Stimulated activated CD4-positive, alpha-beta T cell treated with anti-CD3 and anti-CD28 coated beads, TNF-alpha, amount 100 ng/mL, for 48 hours (primary cell): ENCODE measurements around the gene POLR2E.

Experiments used
- DNase-seq, 3 donors: peaks; one replicate each; pipeline ENCODE4 v3.0.0-alpha.2; 2020; ENCODE audit warnings: low read depth in 3 of 3

Gene POLR2E

GRCh38 chr19:1065606-1066109 is 29.5 kb downstream of the POLR2E start:
- no peak for DNase-seq

- no peak for DNase-seq
Measured at GRCh38 chr19:1064661-1065605, 30.2 kb downstream of the POLR2E start.

GRCh38 chr19:1063909-1064660 is 31.1 kb downstream of the POLR2E start:
- no peak for DNase-seq

GRCh38 chr19:1063030-1063908 is 31.9 kb downstream of the POLR2E start:
- peak in 1 of 3 donors; percentile 80 for DNase-seq

- peak in 1 of 3 donors; percentile 61 for DNase-seq
Measured at GRCh38 chr19:1062387-1063029, 32.7 kb downstream of the POLR2E start.

- no peak for DNase-seq
Measured at GRCh38 chr19:1061987-1062386, 33.2 kb downstream of the POLR2E start.

- no peak for DNase-seq
Measured at GRCh38 chr19:1060689-1061088, 34.5 kb downstream of the POLR2E start.

GRCh38 chr19:1058112-1058511 is 37.1 kb downstream of the POLR2E start:
- no peak for DNase-seq

- DNase-seq, result no peak
Measured at GRCh38 chr19:1057176-1057855, 37.9 kb downstream of the POLR2E start.

GRCh38 chr19:1055886-1056620 is 39.1 kb downstream of the POLR2E start:
- DNase-seq, result no peak

- DNase-seq, result no peak
Measured at GRCh38 chr19:1055028-1055425, 40.1 kb downstream of the POLR2E start.

- DNase-seq, result no peak
Measured at GRCh38 chr19:1054102-1055027, 40.8 kb downstream of the POLR2E start.

- DNase-seq, result no peak
Measured at GRCh38 chr19:1053176-1054101, 41.7 kb downstream of the POLR2E start.

GRCh38 chr19:1052349-1052975 is 42.7 kb downstream of the POLR2E start:
- no peak for DNase-seq

GRCh38 chr19:1051791-1052190 is 43.4 kb downstream of the POLR2E start:
- DNase-seq, result no peak

- no peak for DNase-seq
Measured at GRCh38 chr19:1050989-1051788, 44.0 kb downstream of the POLR2E start.
